ENCODE measurements around the gene PAK4. TPM values are rescaled to one million over a fixed set of nuclear protein-coding genes. Genes with fewer than 3 reads are reported as not detected.

PAK4 gene
- total RNA-seq, 1 experiment from 2014 or later: 69.8 TPM

DNA sequence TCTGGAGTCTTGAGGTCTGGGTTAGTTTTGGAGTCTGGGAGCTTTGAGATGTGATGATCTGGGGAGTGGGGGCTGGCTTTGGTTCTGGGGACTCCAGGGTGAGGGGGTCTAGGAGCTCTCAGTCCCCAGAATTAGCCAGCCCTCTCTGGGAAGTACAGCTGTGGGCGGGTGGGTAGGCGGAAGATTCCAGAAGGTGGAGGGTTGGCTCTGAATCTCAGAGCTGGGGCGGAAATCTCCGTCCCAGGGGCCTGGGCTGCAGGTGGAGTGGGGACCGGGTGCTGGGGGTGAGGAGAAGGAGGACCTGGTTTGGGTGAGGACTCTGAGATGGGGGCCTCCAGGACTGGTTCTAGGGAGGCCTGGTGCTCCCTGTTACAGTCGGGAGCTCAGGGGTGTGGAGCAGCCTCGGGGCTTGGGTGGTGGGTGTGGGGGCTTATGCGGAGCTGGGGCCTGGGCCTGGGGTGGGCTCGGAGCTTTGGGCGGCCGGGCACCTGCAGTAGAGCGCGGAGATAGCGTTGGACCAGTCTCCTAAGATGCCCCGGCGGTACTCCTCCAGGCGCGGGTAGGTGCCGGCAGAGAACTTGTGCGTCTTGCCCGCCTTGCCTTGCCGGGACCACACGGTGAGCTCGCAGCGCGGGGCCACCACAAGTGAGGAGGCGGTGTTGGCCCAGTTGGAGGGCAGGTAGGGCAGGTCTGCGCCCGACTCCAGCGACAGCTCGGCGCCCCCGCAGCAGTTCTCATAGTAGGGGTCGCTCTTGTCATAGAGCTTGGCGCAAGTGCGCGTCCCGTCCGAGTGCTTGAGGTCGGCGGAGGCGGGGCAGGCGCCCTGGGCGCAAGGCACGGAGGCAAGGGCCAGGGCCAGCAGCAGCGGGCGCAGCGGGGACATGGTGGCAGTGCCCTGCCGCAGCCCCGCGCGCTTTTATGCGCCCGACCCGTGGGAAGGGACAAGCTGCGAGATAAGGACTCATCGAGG lies 78.1 kb downstream of the PAK4 start, which contains the start of gene SYCN (continued):
- TF ChIP-seq, protein P1, sequence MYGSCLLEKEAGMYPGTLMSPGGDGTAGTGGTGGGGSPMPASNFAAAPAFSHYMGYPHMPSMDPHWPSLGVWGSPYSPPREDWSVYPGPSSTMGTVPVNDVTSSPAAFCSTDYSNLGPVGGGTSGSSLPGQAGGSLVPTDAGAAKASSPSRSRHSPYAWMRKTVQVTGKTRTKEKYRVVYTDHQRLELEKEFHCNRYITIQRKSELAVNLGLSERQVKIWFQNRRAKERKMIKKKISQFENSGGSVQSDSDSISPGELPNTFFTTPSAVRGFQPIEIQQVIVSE (CRISPR knock-in tag; IDR thresholded peaks at IDR 0.05; ENCODE audit: borderline replicate concordance): no peak
- TF ChIP-seq ZNF396 (CRISPR knock-in tag; IDR thresholded peaks at IDR 0.05; ENCODE audit: borderline replicate concordance) (no peak), ZNF317 (CRISPR knock-in tag; IDR thresholded peaks at IDR 0.05; ENCODE audit: borderline replicate concordance, low read depth) (no peak)

DNA sequence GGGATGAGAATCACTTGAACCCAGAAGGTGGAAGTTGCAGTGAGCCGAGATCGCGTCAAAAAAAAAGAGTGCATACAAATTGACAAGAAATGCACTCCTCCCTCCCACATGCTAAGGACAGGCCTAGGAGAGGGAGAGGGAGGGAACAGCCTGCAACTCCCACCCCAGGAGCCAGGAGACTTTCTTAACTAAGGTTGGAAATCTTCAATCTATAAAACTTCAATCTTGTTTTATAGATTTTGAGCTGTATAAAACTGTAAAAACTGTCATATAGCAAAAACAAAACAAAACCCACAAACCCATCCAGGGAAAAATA lies 79.8 kb downstream of the PAK4 start:
- POLR2A ChIA-PET: no interaction called here
- ATAC-seq (no peak), DNase-seq (ENCODE audit: low spot score) (no peak)
- CTCF ChIA-PET: interaction anchor here (1.7 to 3.1 kb wide), 2 partner anchors 122 to 130 kb away, joined by 4 to 12 read pairs; partner anchors contain the start of gene GMFG
- Mint-ChIP-seq H3K27ac (no peak overlapping the region), H3K27me3 (ENCODE audit: low read depth) (peaks cover 46% of the 10 kb centered on the region), H3K4me3 (no peak overlapping the region), H3K36me3 (no peaks in the 10 kb centered on the region), H3K9me3 (no peaks in the 10 kb centered on the region), H3K4me1 (no peaks in the 10 kb centered on the region; the same call in 1 of the 2 replicates)
- TF ChIP-seq SOX15 (CRISPR knock-in tag; IDR thresholded peaks at IDR 0.05) (no peak), KAT7 (CRISPR knock-in tag; IDR thresholded peaks at IDR 0.05; ENCODE audit: borderline replicate concordance) (no peak), ETV6 (CRISPR knock-in tag; IDR thresholded peaks at IDR 0.05) (no peak), ESRRA (CRISPR knock-in tag; IDR thresholded peaks at IDR 0.05; ENCODE audit: borderline replicate concordance) (no peak), JAZF1 (CRISPR knock-in tag; IDR thresholded peaks at IDR 0.05) (no peak), TP53 (CRISPR knock-in tag; IDR thresholded peaks at IDR 0.05) (no peak), SP1 (CRISPR knock-in tag; conservative IDR thresholded peaks at IDR 0.05) (no peak), NFYB (CRISPR knock-in tag; conservative IDR thresholded peaks at IDR 0.05; ENCODE audit: low read depth) (no peak), NR1H2 (CRISPR knock-in tag; IDR thresholded peaks at IDR 0.05) (no peak), TEAD1 (CRISPR knock-in tag; IDR thresholded peaks at IDR 0.05) (no peak), GRHL2 (CRISPR knock-in tag; IDR thresholded peaks at IDR 0.05; ENCODE audit: insufficient replicate concordance, severe bottlenecking) (no peak), ZNF121 (CRISPR knock-in tag; IDR thresholded peaks at IDR 0.05) (no peak)
- TF ChIP-seq, protein P2, sequence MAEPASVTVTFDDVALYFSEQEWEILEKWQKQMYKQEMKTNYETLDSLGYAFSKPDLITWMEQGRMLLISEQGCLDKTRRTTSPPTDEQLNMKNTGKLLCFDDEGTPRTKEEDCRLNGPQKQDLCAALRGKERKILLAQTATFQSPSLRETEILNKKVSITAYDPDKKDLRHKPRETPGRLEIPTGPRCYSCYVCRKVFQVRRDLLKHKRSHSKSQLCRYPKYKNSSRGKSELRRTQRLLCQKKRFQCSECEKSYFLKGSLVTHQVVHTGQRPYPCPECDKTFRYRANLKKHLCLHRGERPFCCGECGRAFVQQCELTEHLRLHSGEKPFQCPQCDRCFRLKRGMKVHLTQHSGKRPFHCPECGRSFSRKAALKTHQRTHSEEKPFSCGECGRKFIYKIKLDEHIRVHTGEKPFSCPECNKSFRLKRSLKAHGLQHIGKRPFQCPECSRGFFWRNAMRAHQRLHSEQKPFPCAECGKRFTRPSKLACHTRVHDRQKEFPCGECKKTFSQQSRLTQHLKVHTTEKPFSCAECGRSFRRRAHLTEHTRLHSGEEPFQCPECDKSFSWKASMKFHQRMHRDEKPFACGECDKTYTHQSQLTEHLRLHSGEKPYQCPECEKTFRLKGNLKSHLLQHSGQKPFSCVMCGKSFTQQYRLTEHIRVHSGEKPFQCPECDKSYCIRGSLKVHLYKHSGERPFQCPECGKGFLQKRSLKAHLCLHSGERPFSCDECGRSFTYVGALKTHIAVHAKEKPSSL (CRISPR knock-in tag; conservative IDR thresholded peaks at IDR 0.05): no peak
- TF ChIP-seq, protein P3, sequence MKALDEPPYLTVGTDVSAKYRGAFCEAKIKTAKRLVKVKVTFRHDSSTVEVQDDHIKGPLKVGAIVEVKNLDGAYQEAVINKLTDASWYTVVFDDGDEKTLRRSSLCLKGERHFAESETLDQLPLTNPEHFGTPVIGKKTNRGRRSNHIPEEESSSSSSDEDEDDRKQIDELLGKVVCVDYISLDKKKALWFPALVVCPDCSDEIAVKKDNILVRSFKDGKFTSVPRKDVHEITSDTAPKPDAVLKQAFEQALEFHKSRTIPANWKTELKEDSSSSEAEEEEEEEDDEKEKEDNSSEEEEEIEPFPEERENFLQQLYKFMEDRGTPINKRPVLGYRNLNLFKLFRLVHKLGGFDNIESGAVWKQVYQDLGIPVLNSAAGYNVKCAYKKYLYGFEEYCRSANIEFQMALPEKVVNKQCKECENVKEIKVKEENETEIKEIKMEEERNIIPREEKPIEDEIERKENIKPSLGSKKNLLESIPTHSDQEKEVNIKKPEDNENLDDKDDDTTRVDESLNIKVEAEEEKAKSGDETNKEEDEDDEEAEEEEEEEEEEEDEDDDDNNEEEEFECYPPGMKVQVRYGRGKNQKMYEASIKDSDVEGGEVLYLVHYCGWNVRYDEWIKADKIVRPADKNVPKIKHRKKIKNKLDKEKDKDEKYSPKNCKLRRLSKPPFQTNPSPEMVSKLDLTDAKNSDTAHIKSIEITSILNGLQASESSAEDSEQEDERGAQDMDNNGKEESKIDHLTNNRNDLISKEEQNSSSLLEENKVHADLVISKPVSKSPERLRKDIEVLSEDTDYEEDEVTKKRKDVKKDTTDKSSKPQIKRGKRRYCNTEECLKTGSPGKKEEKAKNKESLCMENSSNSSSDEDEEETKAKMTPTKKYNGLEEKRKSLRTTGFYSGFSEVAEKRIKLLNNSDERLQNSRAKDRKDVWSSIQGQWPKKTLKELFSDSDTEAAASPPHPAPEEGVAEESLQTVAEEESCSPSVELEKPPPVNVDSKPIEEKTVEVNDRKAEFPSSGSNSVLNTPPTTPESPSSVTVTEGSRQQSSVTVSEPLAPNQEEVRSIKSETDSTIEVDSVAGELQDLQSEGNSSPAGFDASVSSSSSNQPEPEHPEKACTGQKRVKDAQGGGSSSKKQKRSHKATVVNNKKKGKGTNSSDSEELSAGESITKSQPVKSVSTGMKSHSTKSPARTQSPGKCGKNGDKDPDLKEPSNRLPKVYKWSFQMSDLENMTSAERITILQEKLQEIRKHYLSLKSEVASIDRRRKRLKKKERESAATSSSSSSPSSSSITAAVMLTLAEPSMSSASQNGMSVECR (CRISPR knock-in tag; IDR thresholded peaks at IDR 0.05; ENCODE audit: borderline replicate concordance): no peak
- TF ChIP-seq, protein P4, sequence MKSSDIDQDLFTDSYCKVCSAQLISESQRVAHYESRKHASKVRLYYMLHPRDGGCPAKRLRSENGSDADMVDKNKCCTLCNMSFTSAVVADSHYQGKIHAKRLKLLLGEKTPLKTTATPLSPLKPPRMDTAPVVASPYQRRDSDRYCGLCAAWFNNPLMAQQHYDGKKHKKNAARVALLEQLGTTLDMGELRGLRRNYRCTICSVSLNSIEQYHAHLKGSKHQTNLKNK (CRISPR knock-in tag; IDR thresholded peaks at IDR 0.05): no peak
- TF ChIP-seq, protein P5, sequence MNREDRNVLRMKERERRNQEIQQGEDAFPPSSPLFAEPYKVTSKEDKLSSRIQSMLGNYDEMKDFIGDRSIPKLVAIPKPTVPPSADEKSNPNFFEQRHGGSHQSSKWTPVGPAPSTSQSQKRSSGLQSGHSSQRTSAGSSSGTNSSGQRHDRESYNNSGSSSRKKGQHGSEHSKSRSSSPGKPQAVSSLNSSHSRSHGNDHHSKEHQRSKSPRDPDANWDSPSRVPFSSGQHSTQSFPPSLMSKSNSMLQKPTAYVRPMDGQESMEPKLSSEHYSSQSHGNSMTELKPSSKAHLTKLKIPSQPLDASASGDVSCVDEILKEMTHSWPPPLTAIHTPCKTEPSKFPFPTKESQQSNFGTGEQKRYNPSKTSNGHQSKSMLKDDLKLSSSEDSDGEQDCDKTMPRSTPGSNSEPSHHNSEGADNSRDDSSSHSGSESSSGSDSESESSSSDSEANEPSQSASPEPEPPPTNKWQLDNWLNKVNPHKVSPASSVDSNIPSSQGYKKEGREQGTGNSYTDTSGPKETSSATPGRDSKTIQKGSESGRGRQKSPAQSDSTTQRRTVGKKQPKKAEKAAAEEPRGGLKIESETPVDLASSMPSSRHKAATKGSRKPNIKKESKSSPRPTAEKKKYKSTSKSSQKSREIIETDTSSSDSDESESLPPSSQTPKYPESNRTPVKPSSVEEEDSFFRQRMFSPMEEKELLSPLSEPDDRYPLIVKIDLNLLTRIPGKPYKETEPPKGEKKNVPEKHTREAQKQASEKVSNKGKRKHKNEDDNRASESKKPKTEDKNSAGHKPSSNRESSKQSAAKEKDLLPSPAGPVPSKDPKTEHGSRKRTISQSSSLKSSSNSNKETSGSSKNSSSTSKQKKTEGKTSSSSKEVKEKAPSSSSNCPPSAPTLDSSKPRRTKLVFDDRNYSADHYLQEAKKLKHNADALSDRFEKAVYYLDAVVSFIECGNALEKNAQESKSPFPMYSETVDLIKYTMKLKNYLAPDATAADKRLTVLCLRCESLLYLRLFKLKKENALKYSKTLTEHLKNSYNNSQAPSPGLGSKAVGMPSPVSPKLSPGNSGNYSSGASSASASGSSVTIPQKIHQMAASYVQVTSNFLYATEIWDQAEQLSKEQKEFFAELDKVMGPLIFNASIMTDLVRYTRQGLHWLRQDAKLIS (CRISPR knock-in tag; IDR thresholded peaks at IDR 0.05; ENCODE audit: borderline replicate concordance): no peak
- TF ChIP-seq, protein P6, sequence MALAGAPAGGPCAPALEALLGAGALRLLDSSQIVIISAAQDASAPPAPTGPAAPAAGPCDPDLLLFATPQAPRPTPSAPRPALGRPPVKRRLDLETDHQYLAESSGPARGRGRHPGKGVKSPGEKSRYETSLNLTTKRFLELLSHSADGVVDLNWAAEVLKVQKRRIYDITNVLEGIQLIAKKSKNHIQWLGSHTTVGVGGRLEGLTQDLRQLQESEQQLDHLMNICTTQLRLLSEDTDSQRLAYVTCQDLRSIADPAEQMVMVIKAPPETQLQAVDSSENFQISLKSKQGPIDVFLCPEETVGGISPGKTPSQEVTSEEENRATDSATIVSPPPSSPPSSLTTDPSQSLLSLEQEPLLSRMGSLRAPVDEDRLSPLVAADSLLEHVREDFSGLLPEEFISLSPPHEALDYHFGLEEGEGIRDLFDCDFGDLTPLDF (CRISPR knock-in tag; IDR thresholded peaks at IDR 0.05): no peak
- TF ChIP-seq, protein P7, sequence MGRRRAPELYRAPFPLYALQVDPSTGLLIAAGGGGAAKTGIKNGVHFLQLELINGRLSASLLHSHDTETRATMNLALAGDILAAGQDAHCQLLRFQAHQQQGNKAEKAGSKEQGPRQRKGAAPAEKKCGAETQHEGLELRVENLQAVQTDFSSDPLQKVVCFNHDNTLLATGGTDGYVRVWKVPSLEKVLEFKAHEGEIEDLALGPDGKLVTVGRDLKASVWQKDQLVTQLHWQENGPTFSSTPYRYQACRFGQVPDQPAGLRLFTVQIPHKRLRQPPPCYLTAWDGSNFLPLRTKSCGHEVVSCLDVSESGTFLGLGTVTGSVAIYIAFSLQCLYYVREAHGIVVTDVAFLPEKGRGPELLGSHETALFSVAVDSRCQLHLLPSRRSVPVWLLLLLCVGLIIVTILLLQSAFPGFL (CRISPR knock-in tag; IDR thresholded peaks at IDR 0.05; ENCODE audit: borderline replicate concordance): no peak
